Activated CD4-positive, alpha-beta T cell treated with anti-CD3 and anti-CD28 coated beads for 36 hours (primary cell): ENCODE measurements around the gene GABRR3. TPM values are rescaled to one million over a fixed set of nuclear protein-coding genes. Genes with fewer than 3 reads are reported as not detected.

Experiments used
- ATAC-seq: fragments of 200-7000 bp; cut with Tn5 transposase; one replicate; pipeline ENCODE4 v1.10.0; 2021; ENCODE audit warnings: mild to moderate bottlenecking, moderate library complexity
- CTCF ChIA-PET: fragments of 350-600 bp; sonication (Branson Sonifier 250); formaldehyde crosslinking; loops from one replicate; lab custom pipeline; 2021; ENCODE audit warnings: antibody characterized with exemption; lab: Charles Lee
- POLR2A ChIA-PET: fragments of 350-600 bp; sonication (Branson Sonifier 250); formaldehyde crosslinking; loops from one replicate; lab custom pipeline; 2021; ENCODE audit warnings: antibody characterized with exemption, inconsistent platforms; lab: Charles Lee
- DNase-seq: peaks from one replicate; pipeline ENCODE4 v3.0.0-alpha.2; 2020
- H3K27ac Mint-ChIP-seq: one replicate; pipeline ENCODE4 v1.8.0; 2021; ENCODE audit warnings: mixed read lengths
- H3K27me3 Mint-ChIP-seq: one replicate; pipeline ENCODE4 v1.8.0; 2021; ENCODE audit warnings: mixed read lengths
- H3K36me3 Mint-ChIP-seq: one replicate; pipeline ENCODE4 v1.8.0; 2021; ENCODE audit warnings: low read depth, mixed read lengths
- H3K4me1 Mint-ChIP-seq: one replicate; pipeline ENCODE4 v1.8.0; 2021; ENCODE audit warnings: mixed read lengths
- H3K4me3 Mint-ChIP-seq: one replicate; pipeline ENCODE4 v1.8.0; 2021; ENCODE audit warnings: mild to moderate bottlenecking, moderate library complexity, mixed read lengths
- H3K9me3 Mint-ChIP-seq: one replicate; pipeline ENCODE4 v1.8.0; 2021; ENCODE audit warnings: low read depth, mixed read lengths
- intact Hi-C, 2 experiments: fragments of 100-400 bp; cut with DNase I in 1 of 2; cut with micrococcal nuclease in 1 of 2; formaldehyde crosslinking; loops; one replicate each; pipeline versions ENCODE4 v1.14.2 to v1.15.1; 2022 to 2024; cut with DNase I, micrococcal nuclease
- total RNA-seq, 2 experiments: library from RNA; stranded (reverse); gene quantifications; one replicate each; pipeline ENCODE4 v1.2.3, GENCODE V29; 2021

GABRR3 gene
- total RNA-seq, 2 experiments from 2014 or later = not detected

- ChIA-PET POLR2A (interaction anchor here (0.7 kb wide), 1 partner anchor 32 kb away, joined by 3 read pairs; no protein-coding TSS in a partner anchor), CTCF (interaction anchor here (1.0 kb wide), 1 partner anchor 147 kb away, joined by 4 read pairs; no protein-coding TSS in a partner anchor)
- H3K9me3 Mint-ChIP-seq = no peaks in the 10 kb centered on the region
These were observed 95.7 kb downstream of the GABRR3 start for GRCh38 chr3:97939401-97939800.

GRCh38 chr3:97938444-97938843 lies 96.7 kb downstream of the GABRR3 start:
- Mint-ChIP-seq H3K27ac (no peak overlapping the region), H3K36me3 (peaks cover 19% of the 10 kb centered on the region), H3K9me3 (no peaks in the 10 kb centered on the region), H3K4me1 (peaks cover 21% of the 10 kb centered on the region), H3K4me3 (no peak overlapping the region), H3K27me3 (no peaks in the 10 kb centered on the region)
- ATAC-seq = no peak
- CTCF ChIA-PET = no interaction called here
- no peak for DNase-seq
- intact Hi-C loops = no loop called here
- POLR2A ChIA-PET = no interaction called here

More at GRCh38 chr3:97939401-97939800, 95.7 kb downstream of the GABRR3 start:
- Mint-ChIP-seq H3K27ac (no peak overlapping the region), H3K36me3 (peaks cover 20% of the 10 kb centered on the region), H3K27me3 (no peaks in the 10 kb centered on the region), H3K4me3 (no peak overlapping the region), H3K4me1 (peaks cover 22% of the 10 kb centered on the region)
- no peak for DNase-seq
- intact Hi-C loops = no loop called here
- no peak for ATAC-seq

- peaks cover 12% of the 10 kb centered on the region for H3K36me3 Mint-ChIP-seq
- H3K27me3 Mint-ChIP-seq = no peaks in the 10 kb centered on the region
- ChIA-PET CTCF (no interaction called here), POLR2A (no interaction called here)
- peaks cover 15% of the 10 kb centered on the region for H3K4me1 Mint-ChIP-seq
- H3K4me3 Mint-ChIP-seq = no peak overlapping the region
- no peak for ATAC-seq
- no peak overlapping the region for H3K27ac Mint-ChIP-seq
- H3K9me3 Mint-ChIP-seq = no peaks in the 10 kb centered on the region
- no peak for DNase-seq
- intact Hi-C loops = no loop called here
These were observed 97.9 kb downstream of the GABRR3 start for GRCh38 chr3:97937205-97937604.

- Mint-ChIP-seq H3K4me1 (peaks cover 15% of the 10 kb centered on the region), H3K9me3 (no peaks in the 10 kb centered on the region), H3K4me3 (no peak overlapping the region), H3K27me3 (no peaks in the 10 kb centered on the region), H3K36me3 (peaks cover 7% of the 10 kb centered on the region), H3K27ac (no peak overlapping the region)
- POLR2A ChIA-PET = no interaction called here
- CTCF ChIA-PET = no interaction called here
- DNase-seq (no peak), ATAC-seq (peak; percentile 57)
- intact Hi-C loops = no loop called here
These were observed 99.3 kb downstream of the GABRR3 start for GRCh38 chr3:97935842-97936241.

Other genes starting within 250 kb of the GABRR3 start
- gene CRYBG3, start 213.3 kb downstream of the GABRR3 start, total RNA-seq = 1 to 10 TPM; 4.2 to 4.9 TPM
- 10 to 100 TPM; 35.0 to 35.5 TPM for gene RIOX2, start 62.9 kb downstream of the GABRR3 start, total RNA-seq
- gene OR5AC2, start 51.9 kb upstream of the GABRR3 start, total RNA-seq = not detected
- gene OR5H1, start 95.4 kb upstream of the GABRR3 start, total RNA-seq = not detected
- gene OR5H14, start 112.2 kb upstream of the GABRR3 start, total RNA-seq = under 1 TPM in 1 of 2 experiments, not detected in 1; 0.02 TPM
- gene OR5H15, start 131.4 kb upstream of the GABRR3 start, total RNA-seq = not detected
- gene OR5H6, start 228.9 kb upstream of the GABRR3 start, total RNA-seq = not detected
- not detected for gene OR5H2, start 247.2 kb upstream of the GABRR3 start, total RNA-seq